Right atrium auricular region (tissue), 2 donors: Measurements from ENCODE around the gene CNFN. TPM values are rescaled to one million over a fixed set of nuclear protein-coding genes. Genes with fewer than 3 reads are reported as not detected.
A peak's percentile ranks its signal among the peaks of the same experiment; 100 is the strongest.

Experiments used
- DNase-seq: peaks from one replicate; pipeline ENCODE4 v3.0.0-alpha.2; 2019; ENCODE audit warnings: low spot score
- H3K27ac ChIP-seq, 2 donors: fragments of 200-600 bp; sonication (generic); 1 replicate in 1 of 2; 2 replicates in 1 of 2; pipeline ENCODE4 v1.5.1; 2016 to 2019
- H3K27me3 ChIP-seq, 2 donors: fragments of 200-600 bp; sonication (generic); one replicate each; pipeline versions ENCODE4 v1.5.1 to v1.6.0; 2017 to 2019
- H3K36me3 ChIP-seq: fragments of 200-600 bp; sonication (generic); one replicate; pipeline ENCODE4 v1.5.1; 2016
- H3K4me1 ChIP-seq, 2 donors: fragments of 200-600 bp; sonication (generic); one replicate each; pipeline versions ENCODE4 v1.5.1 to v1.6.0; 2017 to 2019
- H3K4me3 ChIP-seq, 2 donors: fragments of 200-600 bp; sonication (generic); 1 replicate in 1 of 2; 2 replicates in 1 of 2; pipeline ENCODE4 v1.5.1; 2017 to 2019; ENCODE audit warnings: mild to moderate bottlenecking in 1 of 2, moderate library complexity in 1 of 2
- H3K9me3 ChIP-seq, 2 donors: fragments of 200-600 bp; sonication (generic); one replicate each; pipeline ENCODE4 v1.5.1; 2019
- total RNA-seq, 2 donors: library from RNA; depleted of rRNA; stranded (reverse); fragments of >200 nt; gene quantifications; one replicate each; pipeline ENCODE4 v1.1.0, GENCODE V29; 2016
- TF ChIP-seq, protein P1 (sequence below), 2 donors: fragments of 200-600 bp; sonication (generic); IDR thresholded peaks; one replicate each; pipeline ENCODE4 v1.5.1; 2019; ENCODE audit warnings: antibody characterized with exemption in 2 of 2

The CNFN gene
- 1 to 10 TPM in 1 of 2 donors, not detected in 1; 1.1 TPM for total RNA-seq

DNA sequence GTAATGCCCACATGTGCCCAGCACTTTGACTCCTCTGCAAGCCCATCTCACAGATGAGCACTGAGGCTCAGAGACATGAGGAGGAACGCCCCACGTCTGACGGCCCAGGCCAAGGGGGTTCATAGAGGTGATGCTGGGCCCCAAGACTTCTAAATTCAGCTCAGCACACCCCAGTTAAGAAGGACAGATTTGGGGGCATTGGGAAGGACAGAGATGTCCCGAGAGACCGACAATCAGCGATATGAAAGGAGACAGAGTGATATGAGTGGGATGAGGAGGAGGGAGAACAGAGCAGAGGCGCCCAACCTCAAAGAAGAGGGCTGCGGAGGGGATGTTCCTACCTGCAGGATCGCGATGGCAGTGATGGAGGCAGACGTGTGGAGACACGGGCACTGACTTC lies at the start of gene CNFN:
Gene CNFN, minus strand, starts transcription at position 399 of the 400 bp plus-strand sequence. CDS start 1,260 bp downstream, outside the sequence.
- H3K4me3 ChIP-seq: no peak within 1 kb of the TSS
- no peak for DNase-seq
- TF ChIP-seq, protein P1, sequence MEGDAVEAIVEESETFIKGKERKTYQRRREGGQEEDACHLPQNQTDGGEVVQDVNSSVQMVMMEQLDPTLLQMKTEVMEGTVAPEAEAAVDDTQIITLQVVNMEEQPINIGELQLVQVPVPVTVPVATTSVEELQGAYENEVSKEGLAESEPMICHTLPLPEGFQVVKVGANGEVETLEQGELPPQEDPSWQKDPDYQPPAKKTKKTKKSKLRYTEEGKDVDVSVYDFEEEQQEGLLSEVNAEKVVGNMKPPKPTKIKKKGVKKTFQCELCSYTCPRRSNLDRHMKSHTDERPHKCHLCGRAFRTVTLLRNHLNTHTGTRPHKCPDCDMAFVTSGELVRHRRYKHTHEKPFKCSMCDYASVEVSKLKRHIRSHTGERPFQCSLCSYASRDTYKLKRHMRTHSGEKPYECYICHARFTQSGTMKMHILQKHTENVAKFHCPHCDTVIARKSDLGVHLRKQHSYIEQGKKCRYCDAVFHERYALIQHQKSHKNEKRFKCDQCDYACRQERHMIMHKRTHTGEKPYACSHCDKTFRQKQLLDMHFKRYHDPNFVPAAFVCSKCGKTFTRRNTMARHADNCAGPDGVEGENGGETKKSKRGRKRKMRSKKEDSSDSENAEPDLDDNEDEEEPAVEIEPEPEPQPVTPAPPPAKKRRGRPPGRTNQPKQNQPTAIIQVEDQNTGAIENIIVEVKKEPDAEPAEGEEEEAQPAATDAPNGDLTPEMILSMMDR (IDR thresholded peaks at IDR 0.05): no peak
- peaks cover 0 to 10% of the 10 kb centered on the region in 2 donors for H3K4me1 ChIP-seq
- H3K9me3 ChIP-seq: no peaks in the 10 kb centered on the region
- H3K27ac ChIP-seq: no peak within 1 kb of the TSS
- no peaks in the 10 kb centered on the region for H3K36me3 ChIP-seq
- H3K27me3 ChIP-seq: peaks cover 0 to 4% of the 10 kb centered on the region in 2 donors

- Histone ChIP-seq H3K27me3 (no peaks in the 10 kb centered on the region), H3K27ac (no peak overlapping the region), H3K4me3 (no peak overlapping the region), H3K36me3 (no peaks in the 10 kb centered on the region), H3K9me3 (no peaks in the 10 kb centered on the region), H3K4me1 (peaks cover 0 to 19% of the 10 kb centered on the region in 2 donors)
- DNase-seq: no peak
- TF ChIP-seq, protein P1 (IDR thresholded peaks at IDR 0.05): no peak
These were observed 45.9 kb upstream of the CNFN start for GRCh38 chr19:42436006-42436405.

- TF ChIP-seq, protein P1 (IDR thresholded peaks at IDR 0.05): no peak
- no peaks in the 10 kb centered on the region for H3K27me3 ChIP-seq
- no peak for DNase-seq
- H3K4me3 ChIP-seq: no peak overlapping the region
- H3K4me1 ChIP-seq: peaks cover 0 to 19% of the 10 kb centered on the region in 2 donors
- no peaks in the 10 kb centered on the region for H3K9me3 ChIP-seq
- no peaks in the 10 kb centered on the region for H3K36me3 ChIP-seq
- no peak overlapping the region for H3K27ac ChIP-seq
These were observed 45.2 kb upstream of the CNFN start for GRCh38 chr19:42435316-42435715.

GRCh38 chr19:42433503-42434260 lies 43.6 kb upstream of the CNFN start:
- H3K27me3 ChIP-seq: no peaks in the 10 kb centered on the region
- no peaks in the 10 kb centered on the region for H3K9me3 ChIP-seq
- TF ChIP-seq, protein P1 (IDR thresholded peaks at IDR 0.05): peak; percentile 42 to 71
- no peaks in the 10 kb centered on the region for H3K36me3 ChIP-seq
- DNase-seq: peak; percentile 79
- H3K4me3 ChIP-seq: no peak overlapping the region
- peak overlapping the region; percentile 16 to 63 for H3K27ac ChIP-seq
- H3K4me1 ChIP-seq: peaks cover 0 to 19% of the 10 kb centered on the region in 2 donors

DNA sequence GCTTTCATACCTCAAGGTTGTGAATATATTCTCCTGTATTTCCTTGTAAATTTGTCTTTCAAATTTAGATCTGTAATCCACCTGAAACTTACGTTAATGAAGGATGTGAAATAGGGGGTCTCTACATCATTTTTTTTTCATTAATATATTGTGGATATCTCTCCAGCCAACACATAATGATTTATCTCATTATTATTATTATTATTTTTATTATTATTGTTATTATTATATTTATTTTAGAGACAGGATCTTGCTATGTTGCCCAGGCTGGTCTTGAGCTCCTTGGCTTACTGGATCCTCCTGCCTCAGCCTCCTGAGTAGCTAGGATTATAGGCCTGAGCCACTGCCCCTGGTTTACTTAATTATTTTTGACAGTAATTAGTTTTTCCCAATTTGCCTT lies 41.4 kb upstream of the CNFN start:
- Histone ChIP-seq H3K27ac (no peak overlapping the region), H3K4me3 (no peak overlapping the region)

More for the DNA sequence above, 41.4 kb upstream of the CNFN start:
- TF ChIP-seq, protein P1 (IDR thresholded peaks at IDR 0.05): no peak
- no peaks in the 10 kb centered on the region for H3K27me3 ChIP-seq
- peaks cover 0 to 19% of the 10 kb centered on the region in 2 donors for H3K4me1 ChIP-seq
- H3K36me3 ChIP-seq: no peaks in the 10 kb centered on the region
- DNase-seq: no peak
- H3K9me3 ChIP-seq: no peaks in the 10 kb centered on the region
